HUES64 (cell line): Measurements from ENCODE around the gene TRH.
"Not testable (repeated sequence)": the region's sequence is repeated elsewhere in the genome, so short reads cannot be mapped to it uniquely, and the experiment has no call there.

Source experiments
- H3K27ac ChIP-seq: 2 replicates; pipeline ENCODE4 v1.7.0; 2013; ENCODE audit warnings: low read depth, low read length, inconsistent platforms
- H3K27me3 ChIP-seq: 2 replicates; pipeline ENCODE4 v1.6.1; 2013; ENCODE audit warnings: mild to moderate bottlenecking, low read length; ENCODE audit not compliant: insufficient read depth
- H3K36me3 ChIP-seq: 2 replicates; pipeline ENCODE4 v1.6.1; 2013; ENCODE audit warnings: mild to moderate bottlenecking, low read length; ENCODE audit not compliant: insufficient read depth
- H3K4me1 ChIP-seq: 2 replicates; pipeline ENCODE4 v1.6.1; 2013; ENCODE audit warnings: mild to moderate bottlenecking, low read length, moderate library complexity; ENCODE audit not compliant: insufficient read depth
- H3K4me3 ChIP-seq: 2 replicates; pipeline ENCODE4 v1.5.1; 2013; ENCODE audit warnings: mild to moderate bottlenecking, low read length, moderate library complexity
- H3K9ac ChIP-seq: 2 replicates; pipeline ENCODE4 v1.6.1; 2013; ENCODE audit warnings: mild to moderate bottlenecking, low read depth, low read length
- H3K9me3 ChIP-seq: 2 replicates; pipeline ENCODE4 v1.6.1; 2013; ENCODE audit warnings: low read depth, low read length; ENCODE audit not compliant: insufficient read depth
- WGBS: fragments of 150-250, 120-280 bp; methylation state at CpG from one replicate; pipeline ENCODE4 v1.1.7; 2013; ENCODE audit warnings: missing lambda C conversion rate; 5-methylcytosine and 5-hydroxymethylcytosine counted together

TRH gene

DNA sequence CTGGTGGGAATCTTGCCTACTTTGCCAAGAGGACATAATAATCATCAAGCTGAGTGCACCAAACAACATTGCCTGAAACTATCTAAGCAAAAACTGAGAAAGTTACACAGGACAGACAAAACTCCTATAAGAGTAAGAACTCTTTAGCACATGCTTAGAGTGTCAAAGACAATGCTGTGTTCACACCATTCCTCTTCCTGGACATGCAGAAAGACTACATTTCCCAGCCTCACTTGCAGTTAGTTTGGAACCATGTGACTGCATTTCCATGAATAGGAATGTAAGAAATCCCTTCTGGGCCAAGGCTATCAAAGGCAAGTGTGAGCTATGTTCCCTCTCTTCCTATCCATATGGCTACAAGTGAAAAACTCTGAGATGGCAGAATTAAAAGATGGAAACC is 37.6 kb downstream of the TRH start:
- H3K9ac ChIP-seq: not testable (repeated sequence)

DNA sequence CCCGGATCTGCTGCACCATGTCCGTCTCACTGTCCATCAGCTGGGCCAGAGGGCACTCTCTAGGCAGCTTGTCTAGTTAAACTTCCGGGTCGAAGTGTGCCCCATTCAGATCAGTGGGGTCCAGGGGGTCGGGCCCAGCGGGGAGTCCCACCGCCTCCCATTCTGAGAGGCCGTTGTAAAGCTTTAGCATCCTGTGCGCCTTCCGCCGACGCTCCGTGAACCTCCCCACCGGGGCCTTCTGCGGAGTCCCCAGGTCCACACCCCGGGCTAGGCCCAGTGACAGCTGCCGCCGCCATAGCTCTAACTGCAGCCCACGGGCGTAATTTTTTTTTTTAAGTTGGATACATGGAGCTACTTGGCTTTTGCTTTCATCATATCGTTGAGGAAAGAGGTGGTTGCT is 38.7 kb downstream of the TRH start:
- H3K27me3 ChIP-seq, H3K4me3 ChIP-seq, H3K36me3 ChIP-seq, H3K9ac ChIP-seq, H3K4me1 ChIP-seq, H3K9me3 ChIP-seq, H3K27ac ChIP-seq: not testable (repeated sequence)
- WGBS: 94% methylated on average over 20 of the region's 21 CpGs

More for the DNA sequence above, 37.6 kb downstream of the TRH start:
- H3K4me1 ChIP-seq, H3K9me3 ChIP-seq, H3K36me3 ChIP-seq, H3K4me3 ChIP-seq, H3K27ac ChIP-seq, H3K27me3 ChIP-seq: not testable (repeated sequence)

DNA sequence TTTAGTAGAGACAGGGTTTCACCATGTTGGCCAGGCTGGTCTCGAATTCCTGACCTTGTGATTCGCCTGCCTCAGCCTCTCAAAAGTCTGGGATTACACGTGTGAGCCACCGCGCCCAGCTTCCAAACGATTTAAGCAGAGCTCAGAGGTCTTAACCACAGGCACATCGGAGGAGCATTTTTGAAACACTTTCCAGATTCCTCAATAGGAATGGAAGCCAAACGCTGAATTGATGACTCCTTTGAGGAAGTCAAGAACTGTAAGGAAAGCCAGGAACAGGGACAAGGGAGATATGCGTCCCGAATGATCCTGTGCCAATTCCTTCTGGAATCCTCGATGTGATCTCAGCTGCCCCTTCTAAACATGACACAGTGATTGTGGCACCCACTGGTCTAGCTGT is 40.0 kb downstream of the TRH start:
- no peak overlapping the region for H3K27ac ChIP-seq
- H3K4me1 ChIP-seq: no peaks in the 10 kb centered on the region
- H3K9ac ChIP-seq: no peak overlapping the region
- H3K4me3 ChIP-seq: no peak overlapping the region
- no peaks in the 10 kb centered on the region for H3K36me3 ChIP-seq
- H3K9me3 ChIP-seq: no peaks in the 10 kb centered on the region
- 92% methylated on average over 11 of the region's 11 CpGs for WGBS
- no peaks in the 10 kb centered on the region for H3K27me3 ChIP-seq

DNA sequence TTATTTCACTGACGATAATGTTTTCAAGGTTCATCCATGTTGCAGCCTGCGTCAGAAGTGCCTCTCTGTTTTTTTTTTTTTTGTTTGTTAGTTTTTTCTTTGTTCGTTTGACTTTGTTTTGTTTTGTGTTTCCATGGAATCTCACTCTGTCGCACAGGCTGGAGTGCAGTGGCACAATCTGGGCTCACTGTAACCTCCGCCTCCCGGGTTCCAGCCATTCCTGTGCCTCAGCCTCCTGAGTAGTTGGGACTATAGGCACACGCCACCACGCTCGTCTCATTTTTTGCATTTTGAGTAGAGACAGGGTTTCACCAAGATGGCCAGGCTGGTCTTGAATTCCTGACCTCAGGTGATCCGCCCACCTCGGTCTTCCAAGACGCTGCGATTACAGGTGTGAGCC is 43.1 kb downstream of the TRH start:
- not testable (repeated sequence) for H3K36me3 ChIP-seq, H3K9me3 ChIP-seq, H3K4me1 ChIP-seq, H3K27ac ChIP-seq, H3K27me3 ChIP-seq, H3K9ac ChIP-seq, H3K4me3 ChIP-seq
- WGBS: 88% methylated on average over 13 of the region's 13 CpGs

DNA sequence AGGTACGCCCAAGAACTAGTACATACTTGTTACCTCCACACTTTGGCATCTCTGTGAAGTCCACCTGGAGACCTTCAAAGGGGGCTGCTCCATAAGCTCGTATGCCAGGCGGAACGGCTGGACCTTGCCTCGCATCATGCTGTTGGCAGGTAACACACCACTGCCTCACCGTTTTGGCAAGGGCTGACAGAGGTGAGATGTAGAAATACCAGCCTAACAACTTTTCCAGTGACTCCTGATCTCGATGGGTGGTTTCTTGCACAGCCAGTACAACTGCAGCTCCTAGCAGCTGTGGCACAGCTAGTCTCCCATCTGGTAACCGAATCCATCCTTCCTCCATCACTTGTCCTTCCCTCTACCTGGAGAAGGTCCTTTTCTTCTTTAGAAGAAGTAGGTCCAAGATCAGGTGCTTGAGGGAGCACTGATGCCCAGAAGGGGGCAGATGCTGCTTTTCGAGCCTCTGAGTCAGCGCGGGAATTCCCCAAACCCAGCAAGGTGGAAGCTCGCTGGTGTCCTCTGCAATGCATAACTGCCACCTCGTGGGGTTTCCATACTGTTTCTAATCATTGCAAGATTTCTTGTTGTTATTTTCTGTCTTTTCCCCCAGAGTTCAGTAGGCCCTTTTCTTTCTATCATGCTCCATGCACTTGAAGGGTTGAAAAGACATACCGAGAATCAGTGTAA is 51.8 kb downstream of the TRH start:
- not testable (repeated sequence) for H3K4me3 ChIP-seq, H3K27ac ChIP-seq, H3K9ac ChIP-seq, H3K9me3 ChIP-seq, H3K36me3 ChIP-seq, H3K27me3 ChIP-seq, H3K4me1 ChIP-seq
- WGBS: 77% methylated on average over 10 of the region's 14 CpGs

DNA sequence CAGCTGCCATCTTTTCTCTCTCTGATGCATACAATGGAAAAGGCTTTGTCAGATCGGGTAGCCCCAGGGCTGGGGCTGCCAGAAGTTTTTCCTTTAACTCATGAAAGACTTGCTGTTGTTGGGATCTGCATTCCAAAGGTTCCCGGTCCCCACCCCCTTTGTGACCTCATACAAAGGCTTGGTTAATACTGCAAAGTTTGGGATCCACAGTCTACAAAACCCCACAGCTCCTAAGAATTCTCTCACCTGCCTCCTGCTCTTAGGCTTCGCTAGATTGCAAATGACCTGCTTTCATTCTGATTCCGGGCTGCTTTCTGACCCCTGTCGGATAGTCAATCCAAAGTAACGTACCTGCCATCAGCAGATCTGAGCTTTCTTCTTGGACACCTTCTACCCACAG is 52.9 kb downstream of the TRH start:
- not testable (repeated sequence) for H3K9ac ChIP-seq, H3K27ac ChIP-seq, H3K27me3 ChIP-seq, H3K4me1 ChIP-seq, H3K9me3 ChIP-seq, H3K36me3 ChIP-seq, H3K4me3 ChIP-seq
- 50% methylated on average over 5 of the region's 6 CpGs for WGBS
